Suprapubic skin (tissue), 4 donors: Measurements from ENCODE around the gene INHBC.
"Not testable (repeated sequence)": the region's sequence is repeated elsewhere in the genome, so short reads cannot be mapped to it uniquely, and the experiment has no call there.

Experiments
- EP300 ChIP-seq: sonication (generic); formaldehyde crosslinking; IDR thresholded peaks from one replicate; pipeline ENCODE4 v1.6.1; 2017; ENCODE audit warnings: antibody characterized with exemption
- POLR2A ChIP-seq, 2 donors: fragments of 450-650 bp; IDR thresholded peaks; one replicate each; pipeline ENCODE4 v1.6.1; 2017; ENCODE audit warnings: antibody characterized with exemption in 2 of 2, mild to moderate bottlenecking in 2 of 2, moderate library complexity in 2 of 2
- POLR2AphosphoS5 ChIP-seq, 3 donors: sonication (generic); formaldehyde crosslinking; IDR thresholded peaks; one replicate each; pipeline ENCODE4 v1.6.1; 2017; ENCODE audit warnings: antibody characterized with exemption in 3 of 3
- TF ChIP-seq, protein P1 (sequence below), 2 donors: fragments of 200-600 bp in 1 of 2; fragments of 450-650 bp in 1 of 2; sonication (generic) in 1 of 2; IDR thresholded peaks; one replicate each; pipeline ENCODE4 v1.5.1; 2016 to 2019; ENCODE audit warnings: antibody characterized with exemption in 2 of 2, mild to moderate bottlenecking in 1 of 2, moderate library complexity in 1 of 2

DNA sequence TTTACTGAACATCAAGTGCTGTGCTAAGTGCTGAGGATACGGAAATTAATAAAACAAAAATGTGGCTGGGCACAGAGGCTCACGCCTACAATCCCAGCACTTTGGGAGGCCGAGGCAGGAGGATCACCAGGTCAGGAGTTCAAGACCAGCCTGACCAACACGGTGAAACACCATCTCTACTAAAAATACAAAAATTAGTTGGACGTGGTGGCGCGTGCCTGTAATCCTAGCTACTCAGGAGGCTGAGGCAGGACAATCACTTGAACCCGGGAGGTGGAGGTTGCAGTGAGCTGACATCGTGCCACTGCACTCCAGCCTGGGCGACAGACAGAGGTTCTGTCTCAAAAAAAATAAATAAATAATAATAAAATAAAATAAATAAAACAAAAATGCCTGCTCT lies 7.6 kb upstream of the INHBC start:
- TF ChIP-seq, protein P1, sequence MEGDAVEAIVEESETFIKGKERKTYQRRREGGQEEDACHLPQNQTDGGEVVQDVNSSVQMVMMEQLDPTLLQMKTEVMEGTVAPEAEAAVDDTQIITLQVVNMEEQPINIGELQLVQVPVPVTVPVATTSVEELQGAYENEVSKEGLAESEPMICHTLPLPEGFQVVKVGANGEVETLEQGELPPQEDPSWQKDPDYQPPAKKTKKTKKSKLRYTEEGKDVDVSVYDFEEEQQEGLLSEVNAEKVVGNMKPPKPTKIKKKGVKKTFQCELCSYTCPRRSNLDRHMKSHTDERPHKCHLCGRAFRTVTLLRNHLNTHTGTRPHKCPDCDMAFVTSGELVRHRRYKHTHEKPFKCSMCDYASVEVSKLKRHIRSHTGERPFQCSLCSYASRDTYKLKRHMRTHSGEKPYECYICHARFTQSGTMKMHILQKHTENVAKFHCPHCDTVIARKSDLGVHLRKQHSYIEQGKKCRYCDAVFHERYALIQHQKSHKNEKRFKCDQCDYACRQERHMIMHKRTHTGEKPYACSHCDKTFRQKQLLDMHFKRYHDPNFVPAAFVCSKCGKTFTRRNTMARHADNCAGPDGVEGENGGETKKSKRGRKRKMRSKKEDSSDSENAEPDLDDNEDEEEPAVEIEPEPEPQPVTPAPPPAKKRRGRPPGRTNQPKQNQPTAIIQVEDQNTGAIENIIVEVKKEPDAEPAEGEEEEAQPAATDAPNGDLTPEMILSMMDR (IDR thresholded peaks at IDR 0.05): not testable (repeated sequence)
- not testable (repeated sequence) for TF ChIP-seq EP300; POLR2A (IDR thresholded peaks at IDR 0.05); POLR2AphosphoS5 (IDR thresholded peaks at IDR 0.05)
